Muscle of back (tissue), 10 donors: ENCODE measurements around the gene FOXE1. TPM values are rescaled to one million over a fixed set of nuclear protein-coding genes. Genes with fewer than 3 reads are reported as not detected.

Experiments used
- polyA plus RNA-seq, 10 donors: library from polyadenylated mRNA; unstranded; fragments of 120-200 nt; gene quantifications; one replicate each; pipeline ENCODE4 v1.2.1, GENCODE V29; 2013; ENCODE audit not compliant: insufficient read length in 10 of 10

The FOXE1 gene
- polyA plus RNA-seq, 10 donors = 0.07 TPM; not detected in 9

Other genes starting within 250 kb of the FOXE1 start
- gene TSTD2, start 219.9 kb upstream of the FOXE1 start, polyA plus RNA-seq = 10 to 100 TPM; 15.5 to 31.7 (median 25.3) TPM
- 10 to 100 TPM; 27.6 to 44.2 (median 38.5) TPM for gene NCBP1, start 219.4 kb upstream of the FOXE1 start, polyA plus RNA-seq
- 10 to 100 TPM; 16.5 to 26.7 (median 20.1) TPM for gene XPA, start 155.9 kb upstream of the FOXE1 start, polyA plus RNA-seq
- 10 to 100 TPM in 4 of 10 donors, 1 to 10 TPM in 6; 8.0 to 11.6 (median 9.7) TPM for gene TRMO, start 69.3 kb downstream of the FOXE1 start, polyA plus RNA-seq
- gene HEMGN, start 84.9 kb downstream of the FOXE1 start, polyA plus RNA-seq = 10 to 100 TPM in 3 of 10 donors, 1 to 10 TPM in 7; 3.8 to 18.6 (median 5.8) TPM
- gene ANP32B, start 130.1 kb downstream of the FOXE1 start, polyA plus RNA-seq = 100 to 1,000 TPM; 128 to 188 (median 151) TPM
- 10 to 100 TPM; 30.3 to 39.3 (median 33.7) TPM for gene NANS, start 203.5 kb downstream of the FOXE1 start, polyA plus RNA-seq